ENCODE data around the gene ABCG2. TPM values are rescaled to one million over a fixed set of nuclear protein-coding genes. Genes with fewer than 3 reads are reported as not detected.

Gene ABCG2
- total and polyA plus RNA-seq, 2 of the 8 experiments (the other 6 are each of a cell fraction or from before 2014, with no cell fraction given) = 2.4 to 4.6 TPM

DNA sequence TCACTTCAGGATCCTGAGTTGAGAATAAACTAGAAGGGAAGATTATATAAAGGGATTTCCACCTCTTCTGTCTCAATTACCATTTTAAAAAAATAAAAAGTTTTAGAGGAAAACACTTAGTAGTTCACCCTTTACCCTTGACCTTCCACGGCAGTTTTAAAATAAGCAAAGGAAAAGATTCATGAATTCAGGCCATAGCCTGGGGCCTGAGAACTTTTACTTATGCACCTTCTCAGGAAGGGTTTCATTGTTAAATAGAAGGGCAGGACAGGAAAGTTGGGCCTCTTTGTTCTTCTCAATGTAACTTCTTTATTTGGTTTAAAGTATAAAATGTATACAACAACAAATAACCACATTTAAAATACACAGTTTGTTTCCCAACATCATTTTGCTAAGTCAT is 96.1 kb downstream of the ABCG2 start:
- 100% methylated on average over 1 of the region's 1 CpG; no CpG with 5 or more reads in 1 of the 2 experiments for WGBS, 2 experiments (ENCODE audit: extremely low coverage in 1 of 2, insufficient coverage in 1 of 2, insufficient read length in 1 of 2, insufficient replicate concordance in 2 of 2, low coverage in 1 of 2, low lambda C conversion rate in 2 of 2, missing lambda C conversion rate in 1 of 2)
- no peak overlapping the region for H4K91ac ChIP-seq (replicated peaks; ENCODE audit: insufficient read length, low read length)
- DNase-seq (ENCODE audit: low read depth in 1 of 2, low spot score in 2 of 2) (no peak), FAIRE-seq (no peak)
- H3K9ac ChIP-seq (replicated peaks in 1 of 4; ENCODE audit: extremely low read depth in 1 of 4, low read depth in 3 of 4, low read length in 3 of 4) = no peak overlapping the region
- H4K5ac ChIP-seq (ENCODE audit: insufficient read length, low read depth, low read length) = no peak overlapping the region
- H3K23ac ChIP-seq (ENCODE audit: insufficient read length) = no peak overlapping the region
- H4K20me1 ChIP-seq (replicated peaks in 1 of 2; ENCODE audit: control insufficient read depth in 1 of 2, insufficient read depth in 2 of 2, low read length in 2 of 2) = no peaks in the 10 kb centered on the region
- H3K56ac ChIP-seq (replicated peaks; ENCODE audit: insufficient read length, low read depth, low read length) = no peak overlapping the region
- no peak overlapping the region for H2AK5ac ChIP-seq (ENCODE audit: low read depth, low read length)
- no peaks in the 10 kb centered on the region for H3K9me3 ChIP-seq (ENCODE audit: insufficient read depth in 2 of 2, low read depth in 1 of 2, low read length in 1 of 2)
- no peak overlapping the region for H2AFZ ChIP-seq (ENCODE audit: low read length)
- H3K18ac ChIP-seq (ENCODE audit: extremely low read depth, low read length) = no peak overlapping the region
- H2BK15ac ChIP-seq (ENCODE audit: low read length) = no peak overlapping the region
- no peak overlapping the region for H3K4ac ChIP-seq (replicated peaks; ENCODE audit: insufficient read length, low read depth, low read length)
- H3K36me3 ChIP-seq (ENCODE audit: control insufficient read depth in 2 of 4, insufficient read depth in 4 of 4, low read length in 3 of 4) = peaks cover 10 to 74% (median 28%) of the 10 kb centered on the region in 4 experiments
- no peaks in the 10 kb centered on the region for H3K79me2 ChIP-seq (ENCODE audit: control insufficient read depth in 1 of 2, insufficient read depth in 2 of 2, low read length in 2 of 2)
- no peak overlapping the region for H2BK12ac ChIP-seq (ENCODE audit: low read depth, low read length)
- TF ChIP-seq TCF12 (IDR thresholded peaks at IDR 0.05; ENCODE audit: low read depth, low read length) (no peak), BCL11A (IDR thresholded peaks at IDR 0.05; ENCODE audit: low read depth in 2 of 2, low read length in 2 of 2) (no peak)
- TF ChIP-seq, protein P1, sequence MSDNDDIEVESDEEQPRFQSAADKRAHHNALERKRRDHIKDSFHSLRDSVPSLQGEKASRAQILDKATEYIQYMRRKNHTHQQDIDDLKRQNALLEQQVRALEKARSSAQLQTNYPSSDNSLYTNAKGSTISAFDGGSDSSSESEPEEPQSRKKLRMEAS (IDR thresholded peaks at IDR 0.05) = no peak
- H3K4me1 ChIP-seq (replicated peaks in 1 of 4; ENCODE audit: control insufficient read depth in 3 of 4, insufficient read depth in 4 of 4, low read length in 3 of 4) = no peaks in the 10 kb centered on the region
- H2BK20ac ChIP-seq (ENCODE audit: low read length) = no peak overlapping the region
- H3K79me1 ChIP-seq (ENCODE audit: low read depth, low read length) = no peaks in the 10 kb centered on the region
- H2BK120ac ChIP-seq (replicated peaks; ENCODE audit: low read depth, low read length) = no peak overlapping the region
- no peaks in the 10 kb centered on the region for H3K23me2 ChIP-seq (ENCODE audit: low read depth, low read length)
- H3K4me3 ChIP-seq (ENCODE audit: extremely low read depth in 1 of 4, insufficient read depth in 2 of 4, low read depth in 3 of 4, low read length in 4 of 4) = no peak overlapping the region
- no peak overlapping the region for H2BK5ac ChIP-seq (ENCODE audit: low read depth, low read length)
- no peak overlapping the region for H3K14ac ChIP-seq (ENCODE audit: insufficient read length)
- no peaks in the 10 kb centered on the region for H3K27me3 ChIP-seq (replicated peaks in 1 of 4; ENCODE audit: control insufficient read depth in 3 of 4, extremely low read depth in 1 of 4, insufficient read depth in 3 of 4, low read length in 3 of 4)
- no peak overlapping the region for H3K4me2 ChIP-seq (ENCODE audit: insufficient read depth in 1 of 2, low read depth in 2 of 2, low read length in 2 of 2)
- ChIA-PET POLR2A (ENCODE audit: partially characterized antibody) (no interaction called here), CTCF (ENCODE audit: partially characterized antibody) (interaction anchor here (4.0 kb wide), 1 partner anchor 149 kb away, joined by 17 read pairs; no protein-coding TSS in a partner anchor)
- H3K27ac ChIP-seq (ENCODE audit: low read depth, low read length) = no peak overlapping the region
- H4K8ac ChIP-seq (ENCODE audit: extremely low read depth, insufficient read depth, low read length) = no peak overlapping the region
